HEK293 (cell line): ENCODE data around the gene KRT38.

Source experiments
- CTCF ChIA-PET: fragments of 350-600 bp; formaldehyde crosslinking; extraction: SDS; loops from one replicate; lab custom pipeline; 2021; ENCODE audit warnings: antibody characterized with exemption; lab: Yijun Ruan, JAX
- POLR2A ChIA-PET: fragments of 300-600 bp; formaldehyde crosslinking; extraction: SDS; loops from one replicate; lab custom pipeline; 2020; ENCODE audit warnings: antibody characterized with exemption, inconsistent platforms; lab: Yijun Ruan, JAX
- H3K27ac ChIP-seq: fragments of 200-500 bp; sonication (Bioruptor generic); 2 replicates; pipeline ENCODE4 v1.5.1; 2014; ENCODE audit warnings: low read depth, low read length, control low read depth, inconsistent platforms; ENCODE audit errors: extremely low read depth
- H3K36me3 ChIP-seq, 2 experiments: fragments of 200-500 bp in 1 of 2; sonication (Bioruptor generic) in 1 of 2; 1 replicate in 1 of 2; 2 replicates in 1 of 2; pipeline ENCODE4 v1.5.1; 2014 to 2017; ENCODE audit warnings: inconsistent platforms in 2 of 2, low read length in 2 of 2; ENCODE audit not compliant: control insufficient read depth in 2 of 2, insufficient read depth in 1 of 2
- H3K4me1 ChIP-seq: fragments of 200-500 bp; sonication (Bioruptor generic); 2 replicates; pipeline ENCODE4 v1.5.1; 2014; ENCODE audit warnings: mild to moderate bottlenecking, low read length, inconsistent platforms; ENCODE audit not compliant: control insufficient read depth, insufficient read depth
- H3K4me3 ChIP-seq: 2 replicates; pipeline ENCODE4 v1.5.1; 2011; ENCODE audit warnings: low read depth, mild to moderate bottlenecking, control low read depth, low read length, moderate library complexity
- H3K9me3 ChIP-seq: fragments of 200-500 bp; sonication (Bioruptor generic); 2 replicates; pipeline ENCODE4 v1.5.1; 2014; ENCODE audit warnings: low read depth, low read length, inconsistent platforms; ENCODE audit not compliant: control insufficient read depth, insufficient read depth
- BCL11A ChIP-seq: fragments of 450-650 bp; formaldehyde crosslinking; IDR thresholded peaks from 2 replicates; pipeline ENCODE4 v1.5.1; 2016; ENCODE audit warnings: low read depth, missing biosample characterization, missing genetic modification characterization
- CTCF ChIP-seq: fragments of 450-650 bp; formaldehyde crosslinking; IDR thresholded peaks from 2 replicates; pipeline ENCODE4 v1.5.1; 2016; ENCODE audit warnings: missing biosample characterization, missing genetic modification characterization
- FEZF1 ChIP-seq: fragments of 450-650 bp; formaldehyde crosslinking; IDR thresholded peaks from 2 replicates; pipeline ENCODE4 v1.5.1; 2016; ENCODE audit warnings: missing biosample characterization, missing genetic modification characterization
- GLI4 ChIP-seq: fragments of 450-650 bp; formaldehyde crosslinking; IDR thresholded peaks from 2 replicates; pipeline ENCODE4 v1.5.1; 2016; ENCODE audit warnings: missing biosample characterization, missing genetic modification characterization
- OSR2 ChIP-seq: fragments of 450-650 bp; formaldehyde crosslinking; IDR thresholded peaks from 2 replicates; pipeline ENCODE4 v1.5.1; 2016; ENCODE audit warnings: missing biosample characterization, missing genetic modification characterization
- SCRT1 ChIP-seq: fragments of 450-650 bp; formaldehyde crosslinking; IDR thresholded peaks from 2 replicates; pipeline ENCODE4 v1.5.1; 2016; ENCODE audit warnings: missing biosample characterization, missing genetic modification characterization, borderline replicate concordance
- TSHZ1 ChIP-seq: fragments of 450-650 bp; formaldehyde crosslinking; IDR thresholded peaks from 2 replicates; pipeline ENCODE4 v1.5.1; 2016; ENCODE audit warnings: missing biosample characterization, missing genetic modification characterization, borderline replicate concordance
- ZBTB8A ChIP-seq: fragments of 450-650 bp; formaldehyde crosslinking; IDR thresholded peaks from 2 replicates; pipeline ENCODE4 v1.5.1; 2016; ENCODE audit warnings: missing biosample characterization, missing genetic modification characterization
- ZNF155 ChIP-seq: fragments of 450-650 bp; formaldehyde crosslinking; IDR thresholded peaks from 2 replicates; pipeline ENCODE4 v1.5.1; 2016; ENCODE audit warnings: missing biosample characterization, missing genetic modification characterization
- ZNF18 ChIP-seq: fragments of 450-650 bp; formaldehyde crosslinking; IDR thresholded peaks from 2 replicates; pipeline ENCODE4 v1.5.1; 2016; ENCODE audit warnings: missing biosample characterization, missing genetic modification characterization
- ZNF23 ChIP-seq: fragments of 450-650 bp; formaldehyde crosslinking; IDR thresholded peaks from 2 replicates; pipeline ENCODE4 v1.5.1; 2016; ENCODE audit warnings: missing biosample characterization, missing genetic modification characterization, borderline replicate concordance
- ZNF274 ChIP-seq, 2 experiments: fragments of 200-500 bp in 1 of 2; fragments of 450-650 bp in 1 of 2; sonication (Bioruptor generic) in 1 of 2; formaldehyde crosslinking in 1 of 2; IDR thresholded peaks; 2 replicates each; pipeline versions ENCODE4 v1.5.1 to v1.6.1; 2014 to 2016; ENCODE audit warnings: borderline replicate concordance in 1 of 2, inconsistent platforms in 1 of 2, low read length in 1 of 2, missing biosample characterization in 1 of 2, missing genetic modification characterization in 1 of 2
- ZNF362 ChIP-seq: fragments of 450-650 bp; formaldehyde crosslinking; IDR thresholded peaks from 2 replicates; pipeline ENCODE4 v1.5.1; 2016; ENCODE audit warnings: missing biosample characterization, missing genetic modification characterization
- ZSCAN23 ChIP-seq: fragments of 450-650 bp; formaldehyde crosslinking; IDR thresholded peaks from 2 replicates; pipeline ENCODE4 v1.5.1; 2016; ENCODE audit warnings: missing biosample characterization, missing genetic modification characterization

The KRT38 gene

GRCh38 chr17:41489531-41489930, 48.7 kb upstream of the KRT38 start, which contains the start of gene KRT36 (continued):
- no peak for TF ChIP-seq ZNF155 (tag by site-specific recombination)

- TF ChIP-seq ZNF274 (IDR thresholded peaks at IDR 0.05; ENCODE audit: low read length) (no peak), ZNF274 (tag by site-specific recombination; IDR thresholded peaks at IDR 0.05; ENCODE audit: borderline replicate concordance) (no peak), ZNF362 (tag by site-specific recombination) (no peak), GLI4 (no peak), ZNF23 (tag by site-specific recombination) (no peak), FEZF1 (no peak), BCL11A (tag by site-specific recombination) (no peak), ZSCAN23 (tag by site-specific recombination) (no peak), ZBTB8A (tag by site-specific recombination) (peak; percentile 26; the same call in 1 of the 2 replicates), CTCF (tag by site-specific recombination) (0 out of 2 replicates have a peak, but pooled peaks have one; percentile 17), SCRT1 (tag by site-specific recombination) (no peak), OSR2 (tag by site-specific recombination) (no peak), ZNF18 (tag by site-specific recombination) (no peak), TSHZ1 (tag by site-specific recombination) (no peak)
- CTCF ChIA-PET = interaction anchor here (0.6 to 6.1 kb wide), 11 partner anchors 8 to 574 kb away, joined by 3 to 39 read pairs (median 4); no protein-coding TSS in a partner anchor
- POLR2A ChIA-PET = no interaction called here
Observed at GRCh38 chr17:41486809-41487530, 46.2 kb upstream of the KRT38 start.

More at GRCh38 chr17:41486809-41487530, 46.2 kb upstream of the KRT38 start:
- Histone ChIP-seq H3K4me1 (no peaks in the 10 kb centered on the region), H3K27ac (no peak overlapping the region), H3K4me3 (no peak overlapping the region), H3K9me3 (no peaks in the 10 kb centered on the region), H3K36me3 (no peaks in the 10 kb centered on the region)
